H1 (cell line): ENCODE data around the gene CCDC12. TPM values are rescaled to one million over a fixed set of nuclear protein-coding genes. Genes with fewer than 3 reads are reported as not detected.

Experiments
- CTCF ChIA-PET: fragments of 300-600 bp; sonication (Branson Sonifier 250); formaldehyde crosslinking; loops from one replicate; lab custom pipeline; 2021; ENCODE audit not compliant: partially characterized antibody; lab: Charles Lee
- POLR2A ChIA-PET: fragments of 300-600 bp; sonication (Branson Sonifier 250); formaldehyde crosslinking; loops from one replicate; lab custom pipeline; 2021; ENCODE audit warnings: inconsistent platforms; ENCODE audit not compliant: partially characterized antibody; lab: Charles Lee
- DNase-seq, 2 experiments: peaks; one replicate each; pipeline versions ENCODE4 v3.0.0 to v3.0.0-alpha.2; 2010 to 2022; ENCODE audit warnings: low spot score in 2 of 2, low read depth in 1 of 2, mixed read lengths in 1 of 2
- FAIRE-seq: peaks from 2 replicates; lab custom pipeline; 2011; peaks lifted over from hg19 to GRCh38; lab: Jason Lieb, UNC
- H2AFZ ChIP-seq: 2 replicates; pipeline ENCODE4 v1.8.1; 2012; ENCODE audit warnings: low read length, inconsistent platforms
- H2AK5ac ChIP-seq: 2 replicates; pipeline ENCODE4 v1.6.1; 2013; ENCODE audit warnings: low read depth, low read length
- H2BK120ac ChIP-seq: replicated peaks from 2 replicates; pipeline ENCODE3; 2013; ENCODE audit warnings: low read depth, low read length, inconsistent platforms
- H2BK12ac ChIP-seq: 2 replicates; pipeline ENCODE4 v1.6.1; 2013; ENCODE audit warnings: low read depth, low read length
- H2BK15ac ChIP-seq: 2 replicates; pipeline ENCODE4 v1.6.1; 2013; ENCODE audit warnings: low read length
- H2BK20ac ChIP-seq: 2 replicates; pipeline ENCODE4 v1.6.1; 2013; ENCODE audit warnings: low read length
- H2BK5ac ChIP-seq: 2 replicates; pipeline ENCODE4 v1.6.1; 2013; ENCODE audit warnings: low read depth, low read length
- H3K14ac ChIP-seq: 2 replicates; pipeline ENCODE4 v1.6.1; 2013; ENCODE audit warnings: inconsistent platforms; ENCODE audit not compliant: insufficient read length
- H3K18ac ChIP-seq: 2 replicates; pipeline ENCODE4 v1.6.1; 2013; ENCODE audit warnings: low read length; ENCODE audit errors: extremely low read depth
- H3K23ac ChIP-seq: 2 replicates; pipeline ENCODE4 v1.6.1; 2013; ENCODE audit warnings: inconsistent platforms; ENCODE audit not compliant: insufficient read length
- H3K23me2 ChIP-seq: 2 replicates; pipeline ENCODE4 v1.6.1; 2013; ENCODE audit warnings: low read depth, low read length
- H3K27ac ChIP-seq: 2 replicates; pipeline ENCODE4 v1.6.1; 2011; ENCODE audit warnings: low read depth, low read length, inconsistent platforms
- H3K27me3 ChIP-seq, 4 experiments: replicated peaks in 1 of 4; 1 replicate in 1 of 4; 2 replicates in 3 of 4; pipeline versions ENCODE4 v1.6.1 to v1.8.1; 2011 to 2013; ENCODE audit warnings: low read length in 3 of 4, mild to moderate bottlenecking in 3 of 4, inconsistent platforms in 2 of 4, mixed read lengths in 2 of 4, moderate library complexity in 1 of 4; ENCODE audit not compliant: control insufficient read depth in 3 of 4, insufficient read depth in 3 of 4; ENCODE audit errors: extremely low read depth in 1 of 4
- H3K36me3 ChIP-seq, 4 experiments: 2 replicates each; pipeline versions ENCODE4 v1.6.1 to v1.8.1; 2011 to 2013; ENCODE audit warnings: mild to moderate bottlenecking in 4 of 4, low read length in 3 of 4, moderate library complexity in 2 of 4, control low read depth in 1 of 4, inconsistent platforms in 1 of 4; ENCODE audit not compliant: insufficient read depth in 4 of 4, control insufficient read depth in 2 of 4
- H3K4ac ChIP-seq: replicated peaks from 2 replicates; pipeline ENCODE3; 2013; ENCODE audit warnings: low read length, low read depth, mixed read lengths, inconsistent platforms; ENCODE audit not compliant: insufficient read length
- H3K4me1 ChIP-seq, 4 experiments: replicated peaks in 1 of 4; 1 replicate in 1 of 4; 2 replicates in 3 of 4; pipeline versions ENCODE4 v1.6.1 to v1.8.1; 2011 to 2013; ENCODE audit warnings: low read length in 3 of 4, inconsistent platforms in 2 of 4, mixed read lengths in 1 of 4; ENCODE audit not compliant: insufficient read depth in 4 of 4, control insufficient read depth in 3 of 4
- H3K4me2 ChIP-seq, 2 experiments: 2 replicates each; pipeline versions ENCODE4 v1.6.1 to v1.8.1; 2011 to 2013; ENCODE audit warnings: low read depth in 2 of 2, low read length in 2 of 2, control low read depth in 1 of 2, inconsistent platforms in 1 of 2, mild to moderate bottlenecking in 1 of 2; ENCODE audit not compliant: insufficient read depth in 1 of 2
- H3K4me3 ChIP-seq, 4 experiments: fragments of 200-600, 300-600 bp in 1 of 4; sonication (generic), shearing (Covaris generic), sonication (Bioruptor Twin) in 1 of 4; 2 replicates each; pipeline versions ENCODE4 v1.5.1 to v1.8.1; 2011 to 2016; ENCODE audit warnings: low read length in 4 of 4, low read depth in 3 of 4, control low read depth in 2 of 4, inconsistent platforms in 2 of 4, mild to moderate bottlenecking in 2 of 4, mixed read lengths in 1 of 4, moderate library complexity in 1 of 4; ENCODE audit not compliant: insufficient read depth in 2 of 4; ENCODE audit errors: extremely low read depth in 1 of 4
- H3K56ac ChIP-seq: replicated peaks from 2 replicates; pipeline ENCODE3; 2013; ENCODE audit warnings: low read depth, mild to moderate bottlenecking, mixed read lengths, low read length, inconsistent platforms; ENCODE audit not compliant: insufficient read length
- H3K79me1 ChIP-seq: 2 replicates; pipeline ENCODE4 v1.6.1; 2013; ENCODE audit warnings: low read depth, low read length, control low read depth
- H3K79me2 ChIP-seq, 2 experiments: 2 replicates each; pipeline versions ENCODE4 v1.6.1 to v1.8.1; 2012 to 2013; ENCODE audit warnings: low read length in 2 of 2, mild to moderate bottlenecking in 2 of 2, inconsistent platforms in 1 of 2; ENCODE audit not compliant: insufficient read depth in 2 of 2, control insufficient read depth in 1 of 2
- H3K9ac ChIP-seq, 4 experiments: replicated peaks in 1 of 4; 1 replicate in 1 of 4; 2 replicates in 3 of 4; pipeline versions ENCODE4 v1.6.1 to v1.8.1; 2011 to 2013; ENCODE audit warnings: low read depth in 3 of 4, low read length in 3 of 4, control low read depth in 2 of 4, mild to moderate bottlenecking in 2 of 4, moderate library complexity in 2 of 4, inconsistent platforms in 1 of 4; ENCODE audit errors: extremely low read depth in 1 of 4
- H3K9me3 ChIP-seq, 2 experiments: 2 replicates each; pipeline versions ENCODE4 v1.6.1 to v1.8.1; 2012 to 2013; ENCODE audit warnings: mild to moderate bottlenecking in 2 of 2, moderate library complexity in 2 of 2, control low read depth in 1 of 2, inconsistent platforms in 1 of 2, low read depth in 1 of 2, low read length in 1 of 2, mixed read lengths in 1 of 2; ENCODE audit not compliant: insufficient read depth in 2 of 2
- H4K20me1 ChIP-seq, 2 experiments: replicated peaks in 1 of 2; 2 replicates each; pipeline versions ENCODE3 to v1.8.1; 2011 to 2013; ENCODE audit warnings: inconsistent platforms in 2 of 2, low read length in 2 of 2, mild to moderate bottlenecking in 1 of 2; ENCODE audit not compliant: insufficient read depth in 2 of 2, control insufficient read depth in 1 of 2
- H4K5ac ChIP-seq: 2 replicates; pipeline ENCODE4 v1.6.1; 2013; ENCODE audit warnings: low read length, low read depth, mixed read lengths, inconsistent platforms; ENCODE audit not compliant: insufficient read length
- H4K8ac ChIP-seq: 2 replicates; pipeline ENCODE4 v1.8.0; 2013; ENCODE audit warnings: mild to moderate bottlenecking, moderate library complexity, low read length, inconsistent platforms; ENCODE audit not compliant: insufficient read depth; ENCODE audit errors: extremely low read depth
- H4K91ac ChIP-seq: replicated peaks from 2 replicates; pipeline ENCODE3; 2013; ENCODE audit warnings: low read length, mixed read lengths, inconsistent platforms; ENCODE audit not compliant: insufficient read length
- EP300 ChIP-seq, 2 experiments: IDR thresholded peaks; 1 replicate in 1 of 2; 2 replicates in 1 of 2; pipeline ENCODE4 v1.6.1; 2011 to 2012; ENCODE audit warnings: low read depth in 2 of 2, low read length in 2 of 2, mild to moderate bottlenecking in 2 of 2, borderline replicate concordance in 1 of 2, inconsistent platforms in 1 of 2, moderate library complexity in 1 of 2
- TEAD4 ChIP-seq: IDR thresholded peaks from 2 replicates; pipeline ENCODE4 v1.6.1; 2012; ENCODE audit warnings: low read depth, low read length, inconsistent platforms, mixed read lengths
- WGBS, 2 experiments: shearing (Covaris generic) in 1 of 2; methylation state at CpG; one replicate each; pipeline versions ENCODE4 v1.1.6 to v1.1.7; 2013 to 2015; ENCODE audit warnings: low lambda C conversion rate in 2 of 2, mixed read lengths in 2 of 2, inconsistent platforms in 1 of 2, low coverage in 1 of 2, missing lambda C conversion rate in 1 of 2; ENCODE audit not compliant: insufficient replicate concordance in 2 of 2, insufficient coverage in 1 of 2, insufficient read length in 1 of 2; ENCODE audit errors: extremely low coverage in 1 of 2, missing lambda C conversion rate in 1 of 2; 5-methylcytosine and 5-hydroxymethylcytosine counted together
- polyA plus RNA-seq, 7 experiments: library from polyadenylated mRNA; depleted of rRNA in 3 of 7; stranded (reverse) in 5 of 7; unstranded in 2 of 7; fragments of >200 nt in 5 of 7; fragments of 200-250 nt in 2 of 7; gene quantifications; 1 replicate in 5 of 7; 2 replicates in 1 of 7; 4 replicates in 1 of 7; pipeline versions ENCODE4 v1.2.1 to v1.2.3, GENCODE V29; 2011 to 2013; ENCODE audit warnings: missing spikeins in 2 of 7, mixed read lengths in 2 of 7
- total RNA-seq: library from RNA; stranded (reverse); fragmentation: NEBNext Ultra II Directional; extraction: Animal tissue kit (Norgen Biotek cat#: 25700); gene quantifications from 2 replicates; pipeline ENCODE4 v1.2.1, GENCODE V29; 2021

The CCDC12 gene
- total and polyA plus RNA-seq, 2 of the 8 experiments (the other 6 are each of a cell fraction or from before 2014, with no cell fraction given) = 29.5 to 41.3 TPM

GRCh38 chr3:46930945-46931403 is 45.6 kb downstream of the CCDC12 start:
- no peak overlapping the region for H3K4me3 ChIP-seq
- H2BK5ac ChIP-seq = no peak overlapping the region
- H2BK12ac ChIP-seq = no peak overlapping the region
- no peak overlapping the region for H2BK120ac ChIP-seq
- H2AFZ ChIP-seq = no peak overlapping the region
- H3K79me2 ChIP-seq = peaks cover 0 to 51% of the 10 kb centered on the region in 2 experiments; a peak in 1 of 4 replicates
- 92% methylated on average over 3 of the region's 3 CpGs; no CpG with 5 or more reads in 1 of the 2 experiments for WGBS, 2 experiments
- no peak for DNase-seq
- ChIA-PET POLR2A (interaction anchor here (2.2 kb wide), 1 partner anchor 46 kb away, joined by 5 read pairs; the partner anchor contains the start of gene CCDC12), CTCF (interaction anchor here (0.9 to 11.0 kb wide), 10 partner anchors 9 to 71 kb away, joined by 3 to 99 read pairs (median 4); no protein-coding TSS in a partner anchor)
- peaks cover 14 to 30% of the 10 kb centered on the region in 2 experiments for H4K20me1 ChIP-seq
- no peaks in the 10 kb centered on the region for H3K23me2 ChIP-seq
- H3K23ac ChIP-seq = no peak overlapping the region
- H4K91ac ChIP-seq = no peak overlapping the region
- H3K9me3 ChIP-seq = no peaks in the 10 kb centered on the region
- TF ChIP-seq TEAD4 = 0 out of 2 replicates have a peak, but pooled peaks have one; percentile 22
- no peak for TF ChIP-seq EP300 (IDR thresholded peaks at IDR 0.05; ENCODE audit: borderline replicate concordance in 1 of 2, low read depth in 2 of 2, low read length in 2 of 2)
- TF ChIP-seq, all 59 proteins: peak for 1
- Histone ChIP-seq H4K8ac (no peak overlapping the region), H3K9ac (no peak overlapping the region), H3K4me2 (no peak overlapping the region), H3K18ac (no peak overlapping the region), H3K27ac (no peak overlapping the region), H3K79me1 (peaks cover 23% of the 10 kb centered on the region), H3K14ac (no peak overlapping the region), H3K4me1 (peaks cover 4 to 12% (median 7%) of the 10 kb centered on the region in 4 experiments; a peak in 6 of 7 replicates), H2BK15ac (no peak overlapping the region), H2AK5ac (no peak overlapping the region), H3K27me3 (no peaks in the 10 kb centered on the region), H3K36me3 (peaks cover 0 to 4% (median 1%) of the 10 kb centered on the region in 4 experiments; a peak in 3 of 8 replicates), H4K5ac (no peak overlapping the region), H2BK20ac (no peak overlapping the region), H3K4ac (no peak overlapping the region), H3K56ac (no peak overlapping the region)
- no peak for FAIRE-seq
